ENCODE data around the gene PCCB.
A peak's percentile ranks its signal among the peaks of the same experiment; 100 is the strongest.
"Not testable (repeated sequence)": the region's sequence is repeated elsewhere in the genome, so short reads cannot be mapped to it uniquely, and the experiment has no call there.

PCCB gene

GRCh38 chr3:136250059-136250902 is at the start of gene PCCB:
TSS of gene PCCB (plus strand) at chr3:136250340. CDS start at chr3:136250376, 36 bp downstream.
- peak; percentile 96 for DNase-seq

DNA sequence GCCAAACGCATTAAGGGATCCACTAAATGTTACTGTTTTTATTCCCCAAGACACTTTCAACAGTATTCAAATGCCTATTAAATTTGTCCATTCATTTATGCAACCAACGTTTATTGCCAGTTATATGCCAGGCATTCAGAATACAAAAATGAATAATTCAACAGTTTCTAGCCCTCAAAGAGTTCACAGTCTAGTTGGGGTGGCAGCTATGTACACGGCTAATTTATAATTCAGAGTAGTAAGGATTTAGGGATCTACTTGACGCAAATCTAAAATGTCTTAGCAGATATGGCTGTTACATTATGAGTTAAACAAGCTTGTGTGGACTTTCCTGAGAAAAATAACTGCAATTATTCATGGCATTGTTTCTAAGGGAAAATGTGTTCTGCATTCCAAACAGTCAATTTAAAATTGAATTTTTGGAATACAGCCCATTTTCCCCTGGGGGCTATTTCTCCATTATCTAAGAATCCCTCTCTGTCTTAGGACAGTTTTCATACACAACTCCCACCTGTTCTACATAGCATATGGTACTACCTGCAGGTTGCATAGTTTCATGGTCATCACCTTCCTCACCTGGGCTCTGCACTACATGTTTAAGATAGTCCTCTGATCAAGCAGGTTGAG is 42.5 kb upstream of the PCCB start:
- no peak for DNase-seq

- DNase-seq: no peak
Measured at GRCh38 chr3:136209921-136210320, 40.2 kb upstream of the PCCB start.

DNA sequence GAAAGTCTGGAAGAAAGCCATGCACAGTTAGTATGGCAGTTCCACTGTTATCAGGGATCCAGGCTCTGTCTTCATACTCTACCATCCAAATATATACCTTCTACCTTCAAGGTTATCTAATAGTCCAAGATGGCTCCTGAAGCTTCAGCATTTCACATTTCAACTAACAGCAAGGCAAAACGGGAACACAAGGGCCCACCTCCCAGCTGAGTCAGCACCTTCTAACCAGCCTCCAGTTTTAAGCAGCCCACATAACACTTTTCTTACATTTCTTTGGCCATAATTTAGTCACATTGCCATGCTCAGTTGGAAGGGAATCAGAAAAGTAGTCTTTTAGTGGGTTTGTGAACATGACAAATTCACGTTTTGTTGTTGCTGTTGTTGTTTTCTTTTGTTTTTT is 38.6 kb upstream of the PCCB start:
- no peak for DNase-seq

- not testable (repeated sequence) for DNase-seq
Measured at GRCh38 chr3:136222746-136223145, 27.4 kb upstream of the PCCB start.

DNA sequence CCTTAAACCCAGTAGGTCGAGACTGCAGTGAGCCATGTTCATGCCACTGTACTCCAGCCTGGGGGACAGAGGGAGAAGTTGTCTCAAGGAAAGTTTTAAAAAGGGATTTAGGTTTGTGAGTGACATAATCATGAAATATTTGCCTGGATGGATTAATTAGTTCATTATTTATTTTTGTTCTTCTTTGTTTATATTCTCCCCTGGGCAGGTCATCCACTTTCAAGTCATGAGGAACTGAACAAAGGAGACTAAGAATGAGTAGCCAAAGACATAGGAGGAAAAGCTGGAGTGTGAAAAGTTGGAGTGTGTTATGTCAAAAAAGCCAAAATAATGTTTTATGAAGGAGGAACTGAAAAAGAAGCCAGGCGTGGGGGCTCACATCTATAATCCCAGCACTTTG is 17.7 kb upstream of the PCCB start:
- DNase-seq: no peak

DNA sequence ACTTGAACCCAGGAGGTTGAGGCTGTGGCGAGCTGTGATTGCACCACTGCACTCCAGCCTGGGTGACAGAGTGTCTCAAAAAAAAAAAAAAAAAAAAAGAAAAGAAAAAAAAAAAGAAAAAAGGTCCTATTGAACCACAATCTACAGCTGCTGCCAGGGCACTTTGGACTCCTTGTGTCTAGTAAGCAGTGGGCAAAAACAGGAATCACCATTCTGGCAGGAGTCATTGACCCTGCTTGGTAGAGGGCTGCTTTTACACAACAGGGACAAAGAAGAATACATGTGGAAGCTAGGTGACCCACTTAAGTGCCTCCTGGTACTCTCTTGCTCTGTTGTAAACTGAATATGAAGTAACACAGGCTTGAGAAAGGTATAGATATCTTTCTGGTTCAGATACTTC is 14.6 kb upstream of the PCCB start:
- DNase-seq: no peak

- no peak for DNase-seq
Measured at GRCh38 chr3:136236109-136236508, 14.0 kb upstream of the PCCB start.

DNA sequence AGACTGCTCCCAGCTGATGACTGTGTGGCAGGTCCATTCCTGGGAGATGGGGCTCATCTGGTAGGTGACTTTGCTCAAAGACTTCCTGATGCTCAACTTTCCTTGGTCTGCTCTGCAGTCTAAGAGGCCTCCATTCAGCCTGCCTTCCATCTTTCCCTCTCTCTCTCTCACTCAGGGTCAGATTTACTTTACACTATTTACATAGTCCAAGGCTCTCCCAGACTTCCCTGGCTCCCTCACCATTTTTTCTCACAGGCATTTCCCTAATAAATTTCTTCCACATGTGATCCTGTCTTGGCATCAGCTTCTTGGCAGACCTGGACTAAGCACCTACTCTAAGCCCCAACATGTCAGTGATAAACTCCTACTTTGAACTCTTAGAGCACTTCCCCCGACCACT is 13.0 kb upstream of the PCCB start:
- DNase-seq: no peak

- DNase-seq: no peak
Measured at GRCh38 chr3:136237961-136238649, 12.0 kb upstream of the PCCB start.

DNA sequence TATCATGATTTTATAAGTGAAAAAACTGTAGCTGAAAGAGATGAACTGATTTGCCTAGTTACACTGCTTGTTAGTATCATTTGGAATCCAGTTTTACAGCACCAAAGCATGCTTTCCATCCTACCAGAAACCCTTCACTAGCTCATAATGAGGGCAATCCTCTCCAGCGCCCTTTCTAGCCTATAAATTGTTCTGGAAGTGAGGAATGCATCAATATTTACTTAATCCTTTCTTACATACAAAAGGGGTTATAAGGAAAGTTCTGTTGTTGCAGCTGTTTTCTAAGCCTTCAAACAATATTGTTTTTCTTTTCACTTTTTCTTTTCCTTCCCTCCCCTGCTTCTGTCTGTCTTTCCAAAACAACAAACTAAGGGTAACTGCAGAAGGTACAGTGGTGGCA is 11.0 kb upstream of the PCCB start:
- DNase-seq: no peak

- no peak for DNase-seq
Measured at GRCh38 chr3:136245691-136246090, 4.4 kb upstream of the PCCB start.

GRCh38 chr3:136247436-136247835 is 2.7 kb upstream of the PCCB start:
- DNase-seq: no peak

GRCh38 chr3:136247855-136248590 is 2.1 kb upstream of the PCCB start:
- DNase-seq: no peak

DNA sequence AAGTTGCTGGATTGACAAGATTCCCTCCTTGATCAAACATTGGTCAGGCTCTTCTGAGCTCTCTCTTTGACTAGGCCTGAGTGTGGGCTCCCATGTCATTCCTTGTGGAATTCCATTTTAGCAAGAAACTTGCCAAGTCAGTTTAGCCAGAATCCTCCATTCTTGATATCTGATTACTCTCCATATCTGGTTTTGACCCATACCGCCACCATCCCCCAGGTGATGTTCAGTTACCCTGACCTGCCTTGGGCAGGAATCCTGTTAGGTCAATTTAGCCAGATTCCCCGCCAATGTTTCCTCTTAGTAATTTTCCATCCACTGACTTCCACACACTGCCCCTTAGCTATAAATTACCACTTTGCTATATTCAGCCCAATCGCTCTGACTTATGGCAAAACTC is 1.0 kb upstream of the PCCB start:
- no peak for DNase-seq

GRCh38 chr3:136249593-136249992 is 547 bp upstream of the PCCB start:
- DNase-seq: no peak

DNA sequence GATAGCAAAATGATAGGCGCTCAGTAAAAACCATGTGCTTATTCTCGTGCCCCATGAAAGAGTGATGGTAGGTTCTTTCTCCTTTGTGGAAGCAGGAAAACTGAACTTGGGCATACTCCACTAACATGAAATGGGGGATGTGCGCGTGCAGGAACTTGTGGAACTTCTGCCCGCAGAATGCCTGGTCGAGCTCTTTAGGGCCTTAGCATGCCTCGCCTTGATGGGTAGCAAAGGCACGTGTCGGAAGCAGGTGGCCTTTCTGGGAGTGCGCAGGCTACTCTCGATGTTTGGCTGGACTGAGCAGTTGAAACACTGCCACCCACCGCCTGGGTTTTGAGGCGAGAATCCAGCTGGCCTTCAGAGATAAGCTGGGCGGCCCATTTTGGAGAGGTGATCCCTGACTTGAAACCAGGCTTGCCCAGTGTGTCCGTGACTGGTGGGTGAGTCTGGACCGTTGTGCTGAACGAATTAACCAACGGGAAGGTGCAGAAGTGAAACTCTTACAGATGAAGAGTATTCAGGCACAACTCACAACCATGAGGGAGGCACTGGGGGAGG is 842 bp downstream of the PCCB start:
- DNase-seq: peak; percentile 27

DNA sequence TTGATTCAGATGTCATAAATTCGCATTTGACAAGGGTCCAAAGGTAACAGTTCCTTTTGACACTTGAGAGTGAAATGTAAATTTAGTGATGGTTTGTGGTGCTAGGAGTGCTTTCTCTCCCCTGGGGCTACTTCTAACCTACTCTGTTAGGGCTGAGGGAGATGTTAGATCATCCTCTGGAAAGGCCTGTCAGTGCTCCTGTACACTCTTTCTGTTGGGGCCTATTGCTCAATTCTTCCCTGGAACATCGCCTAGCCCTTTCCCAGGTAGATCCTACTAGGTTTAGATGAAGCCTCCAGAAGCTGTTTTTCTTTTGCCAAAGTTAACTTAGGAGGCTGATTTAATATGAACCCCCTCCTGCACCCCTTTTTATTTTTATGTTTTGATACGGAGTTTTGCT is 1.4 kb downstream of the PCCB start:
- no peak for DNase-seq

DNA sequence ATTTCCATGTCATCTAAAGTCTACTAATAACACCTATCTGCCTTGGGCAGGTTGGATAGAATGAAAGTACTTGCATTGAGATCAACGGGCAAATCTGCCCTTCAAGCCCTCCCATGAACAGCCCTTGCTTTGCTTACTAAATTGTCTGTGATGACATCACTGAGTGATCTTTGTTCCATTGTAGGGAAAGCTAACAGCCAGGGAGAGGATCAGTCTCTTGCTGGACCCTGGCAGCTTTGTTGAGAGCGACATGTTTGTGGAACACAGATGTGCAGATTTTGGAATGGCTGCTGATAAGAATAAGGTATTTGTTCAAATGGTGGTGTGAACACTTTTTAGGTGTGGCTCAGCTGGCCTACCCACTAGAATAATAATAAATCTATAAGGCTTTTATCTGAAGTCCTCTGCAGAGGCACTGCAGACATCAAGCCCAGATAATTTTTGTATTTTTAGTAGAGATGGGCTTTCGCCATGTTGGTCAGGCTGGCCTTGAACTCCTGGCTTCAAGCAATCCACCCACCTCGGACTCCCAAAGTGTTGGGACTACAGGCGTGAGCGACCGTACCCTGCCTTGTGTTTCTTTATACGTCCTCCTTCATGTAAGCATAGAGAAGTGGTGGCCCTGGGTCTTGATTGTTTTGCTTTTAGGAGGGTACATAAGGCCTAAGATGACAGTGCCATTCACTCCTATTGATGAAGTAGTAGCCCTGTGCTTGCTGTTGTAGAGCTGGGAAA is 5.7 kb downstream of the PCCB start:
- no peak for DNase-seq

DNA sequence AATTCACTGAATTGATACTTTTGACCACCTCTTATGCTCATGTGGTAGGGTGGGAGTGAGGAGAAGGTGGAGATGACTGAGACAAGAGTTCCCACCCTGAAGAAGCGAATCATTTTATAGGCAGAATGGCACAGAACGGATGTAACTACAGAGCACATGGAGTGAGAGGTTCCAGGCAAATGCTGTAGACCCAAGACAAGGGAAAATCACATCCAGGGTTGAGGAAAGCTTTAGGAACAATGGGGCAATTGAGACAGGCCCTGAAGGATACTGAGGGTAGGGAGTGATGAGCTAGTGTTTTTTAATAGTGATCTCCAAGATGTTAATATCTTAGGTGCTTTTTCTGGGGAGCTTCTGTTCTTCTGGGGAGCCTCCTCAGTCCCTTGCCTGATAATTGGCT is 8.1 kb downstream of the PCCB start:
- no peak for DNase-seq

DNA sequence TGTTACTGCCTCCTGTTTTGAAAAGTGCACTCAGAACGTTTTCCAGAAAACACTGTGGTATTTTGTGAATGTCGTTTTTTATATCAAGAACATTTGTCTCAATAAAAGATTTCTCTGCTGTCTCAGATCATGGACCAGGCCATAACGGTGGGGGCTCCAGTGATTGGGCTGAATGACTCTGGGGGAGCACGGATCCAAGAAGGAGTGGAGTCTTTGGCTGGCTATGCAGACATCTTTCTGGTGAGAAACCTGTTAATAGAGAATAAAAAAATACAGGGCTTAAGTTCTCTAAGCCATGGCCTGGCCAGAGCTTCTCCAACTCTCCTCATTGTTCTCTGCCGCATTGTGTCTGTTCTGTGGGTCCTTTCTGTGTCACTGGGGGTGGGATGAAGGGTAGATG is 11.7 kb downstream of the PCCB start:
- no peak for DNase-seq

DNA sequence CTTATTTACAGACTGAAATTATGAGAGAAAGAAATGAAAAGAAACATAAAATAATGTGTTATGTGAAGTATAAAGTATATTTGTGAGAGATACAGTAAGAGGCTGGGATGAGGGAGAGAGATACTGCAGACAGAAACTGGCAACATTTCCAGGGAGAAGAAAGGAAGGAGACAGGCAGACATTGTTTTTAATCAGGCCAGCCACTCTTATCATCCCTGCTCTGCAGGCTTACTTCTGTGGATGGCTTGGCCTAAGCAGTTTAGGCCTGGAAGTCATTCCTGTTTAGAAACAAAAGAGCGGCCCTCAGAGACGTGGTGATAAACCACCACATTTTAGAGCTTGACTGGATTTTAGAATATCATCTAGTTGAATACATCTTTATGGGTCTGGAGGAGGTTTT is 12.4 kb downstream of the PCCB start:
- DNase-seq: no peak

All from activated CD4-positive, alpha-beta T cell treated with anti-CD3 and anti-CD28 coated beads, Interleukin-10, Interleukin-2, amounts not matched to agents 100 ng/mL and 50 ng/mL, durations not matched to agents 16 hours and 8 hours (primary cell).